Measurements from ENCODE around the gene CFD.

The CFD gene

GRCh38 chr19:892243-892893 lies 32.9 kb downstream of the CFD start:
- DNase-seq = peak; percentile 64

- DNase-seq = peak; percentile 90
Observed at GRCh38 chr19:892894-893689, 33.6 kb downstream of the CFD start, which contains the start of the genes MED16 and RNU6-9. Gene MED16 (minus strand): TSS chr19:893187. CDS start chr19:891131, 2,056 bp downstream. Gene RNU6-9 (plus strand): TSS chr19:893484.

- DNase-seq = no peak
Observed at GRCh38 chr19:896434-896833, 37.0 kb downstream of the CFD start.

GRCh38 chr19:896999-897398 lies 37.5 kb downstream of the CFD start:
- no peak for DNase-seq

GRCh38 chr19:897442-898039 lies 38.1 kb downstream of the CFD start:
- no peak for DNase-seq

- DNase-seq = no peak
Observed at GRCh38 chr19:898663-899062, 39.2 kb downstream of the CFD start.

- DNase-seq = no peak
Observed at GRCh38 chr19:899336-900042, 40.0 kb downstream of the CFD start.

GRCh38 chr19:900043-900301 lies 40.5 kb downstream of the CFD start:
- DNase-seq = no peak

GRCh38 chr19:900302-901111 lies 41.0 kb downstream of the CFD start:
- DNase-seq = no peak

GRCh38 chr19:901216-902092 lies 42.0 kb downstream of the CFD start:
- DNase-seq = no peak

- DNase-seq = no peak
Observed at GRCh38 chr19:902093-902370, 42.6 kb downstream of the CFD start.

GRCh38 chr19:902446-903226 lies 43.2 kb downstream of the CFD start:
- DNase-seq = no peak

GRCh38 chr19:903266-903797 lies 43.9 kb downstream of the CFD start:
- DNase-seq = no peak

GRCh38 chr19:904545-904944 lies 45.1 kb downstream of the CFD start:
- DNase-seq = no peak

GRCh38 chr19:906480-906879 lies 47.0 kb downstream of the CFD start:
- no peak for DNase-seq

GRCh38 chr19:907183-907853 lies 47.9 kb downstream of the CFD start:
- DNase-seq = peak; percentile 57

- no peak for DNase-seq
Observed at GRCh38 chr19:911197-912033, 52.0 kb downstream of the CFD start.

GRCh38 chr19:912181-913079 lies 53.0 kb downstream of the CFD start:
- peak; percentile 55 for DNase-seq
